HEK293 (cell line): Measurements from ENCODE around the gene SYTL3.

Experiments
- CTCF ChIA-PET: fragments of 350-600 bp; formaldehyde crosslinking; extraction: SDS; loops from one replicate; lab custom pipeline; 2021; ENCODE audit warnings: antibody characterized with exemption; lab: Yijun Ruan, JAX
- POLR2A ChIA-PET: fragments of 300-600 bp; formaldehyde crosslinking; extraction: SDS; loops from one replicate; lab custom pipeline; 2020; ENCODE audit warnings: antibody characterized with exemption, inconsistent platforms; lab: Yijun Ruan, JAX
- H3K27ac ChIP-seq: fragments of 200-500 bp; sonication (Bioruptor generic); 2 replicates; pipeline ENCODE4 v1.5.1; 2014; ENCODE audit warnings: low read depth, low read length, control low read depth, inconsistent platforms; ENCODE audit errors: extremely low read depth
- H3K36me3 ChIP-seq, 2 experiments: fragments of 200-500 bp in 1 of 2; sonication (Bioruptor generic) in 1 of 2; 1 replicate in 1 of 2; 2 replicates in 1 of 2; pipeline ENCODE4 v1.5.1; 2014 to 2017; ENCODE audit warnings: inconsistent platforms in 2 of 2, low read length in 2 of 2; ENCODE audit not compliant: control insufficient read depth in 2 of 2, insufficient read depth in 1 of 2
- H3K4me1 ChIP-seq: fragments of 200-500 bp; sonication (Bioruptor generic); 2 replicates; pipeline ENCODE4 v1.5.1; 2014; ENCODE audit warnings: mild to moderate bottlenecking, low read length, inconsistent platforms; ENCODE audit not compliant: control insufficient read depth, insufficient read depth
- H3K4me3 ChIP-seq: 2 replicates; pipeline ENCODE4 v1.5.1; 2011; ENCODE audit warnings: low read depth, mild to moderate bottlenecking, control low read depth, low read length, moderate library complexity
- H3K9me3 ChIP-seq: fragments of 200-500 bp; sonication (Bioruptor generic); 2 replicates; pipeline ENCODE4 v1.5.1; 2014; ENCODE audit warnings: low read depth, low read length, inconsistent platforms; ENCODE audit not compliant: control insufficient read depth, insufficient read depth
- BCL6B ChIP-seq: fragments of 450-650 bp; formaldehyde crosslinking; IDR thresholded peaks from 2 replicates; pipeline ENCODE4 v1.5.1; 2017; ENCODE audit warnings: missing biosample characterization, missing genetic modification characterization
- EGR2 ChIP-seq: fragments of 450-650 bp; formaldehyde crosslinking; IDR thresholded peaks from 2 replicates; pipeline ENCODE4 v1.5.1; 2016; ENCODE audit warnings: low read depth, missing biosample characterization, missing genetic modification characterization
- FEZF1 ChIP-seq: fragments of 450-650 bp; formaldehyde crosslinking; IDR thresholded peaks from 2 replicates; pipeline ENCODE4 v1.5.1; 2016; ENCODE audit warnings: missing biosample characterization, missing genetic modification characterization
- KLF10 ChIP-seq: fragments of 450-650 bp; IDR thresholded peaks from 2 replicates; pipeline ENCODE4 v1.5.1; 2018; ENCODE audit warnings: missing biosample characterization, mild to moderate bottlenecking, missing genetic modification characterization
- KLF16 ChIP-seq: fragments of 450-650 bp; formaldehyde crosslinking; IDR thresholded peaks from 2 replicates; pipeline ENCODE4 v1.5.1; 2017; ENCODE audit warnings: missing biosample characterization, missing genetic modification characterization
- KLF9 ChIP-seq: fragments of 450-650 bp; formaldehyde crosslinking; IDR thresholded peaks from 2 replicates; pipeline ENCODE4 v1.5.1; 2016; ENCODE audit warnings: missing biosample characterization, missing genetic modification characterization, low read depth
- SP2 ChIP-seq: fragments of 450-650 bp; formaldehyde crosslinking; IDR thresholded peaks from 2 replicates; pipeline ENCODE4 v1.5.1; 2016; ENCODE audit warnings: missing biosample characterization, missing genetic modification characterization
- ZBTB20 ChIP-seq: fragments of 450-650 bp; formaldehyde crosslinking; IDR thresholded peaks from 2 replicates; pipeline ENCODE4 v1.5.1; 2016; ENCODE audit warnings: missing biosample characterization, missing genetic modification characterization
- ZFP41 ChIP-seq: fragments of 450-650 bp; formaldehyde crosslinking; IDR thresholded peaks from 2 replicates; pipeline ENCODE4 v1.5.1; 2016; ENCODE audit warnings: missing biosample characterization, missing genetic modification characterization, borderline replicate concordance
- ZNF175 ChIP-seq: fragments of 450-650 bp; formaldehyde crosslinking; IDR thresholded peaks from 2 replicates; pipeline ENCODE4 v1.5.1; 2016; ENCODE audit warnings: missing biosample characterization, missing genetic modification characterization
- ZNF2 ChIP-seq: fragments of 450-650 bp; formaldehyde crosslinking; IDR thresholded peaks from 2 replicates; pipeline ENCODE4 v1.5.1; 2016; ENCODE audit warnings: missing biosample characterization, missing genetic modification characterization
- ZNF214 ChIP-seq: fragments of 450-650 bp; formaldehyde crosslinking; IDR thresholded peaks from 2 replicates; pipeline ENCODE4 v1.5.1; 2017; ENCODE audit warnings: missing biosample characterization, mild to moderate bottlenecking, missing genetic modification characterization, borderline replicate concordance
- ZNF24 ChIP-seq: fragments of 450-650 bp; formaldehyde crosslinking; IDR thresholded peaks from 2 replicates; pipeline ENCODE4 v1.5.1; 2016; ENCODE audit warnings: missing biosample characterization, missing genetic modification characterization
- ZNF248 ChIP-seq: fragments of 450-650 bp; formaldehyde crosslinking; IDR thresholded peaks from 2 replicates; pipeline ENCODE4 v1.5.1; 2017; ENCODE audit warnings: missing biosample characterization, missing genetic modification characterization
- ZNF341 ChIP-seq: fragments of 450-650 bp; formaldehyde crosslinking; IDR thresholded peaks from 2 replicates; pipeline ENCODE4; 2016; ENCODE audit warnings: low read depth, missing biosample characterization, missing genetic modification characterization
- ZNF362 ChIP-seq: fragments of 450-650 bp; formaldehyde crosslinking; IDR thresholded peaks from 2 replicates; pipeline ENCODE4 v1.5.1; 2016; ENCODE audit warnings: missing biosample characterization, missing genetic modification characterization
- ZNF449 ChIP-seq: fragments of 450-650 bp; formaldehyde crosslinking; IDR thresholded peaks from 2 replicates; pipeline ENCODE4 v1.5.1; 2017; ENCODE audit warnings: missing biosample characterization, mild to moderate bottlenecking, missing genetic modification characterization, moderate library complexity
- ZNF473 ChIP-seq: fragments of 450-650 bp; formaldehyde crosslinking; IDR thresholded peaks from 2 replicates; pipeline ENCODE4 v1.5.1; 2017; ENCODE audit warnings: missing biosample characterization, missing genetic modification characterization
- ZNF510 ChIP-seq: fragments of 450-650 bp; formaldehyde crosslinking; IDR thresholded peaks from 2 replicates; pipeline ENCODE4 v1.5.1; 2018; ENCODE audit warnings: mild to moderate bottlenecking, missing genetic modification characterization, missing biosample characterization; ENCODE audit not compliant: insufficient replicate concordance
- ZNF521 ChIP-seq: fragments of 450-650 bp; formaldehyde crosslinking; IDR thresholded peaks from 2 replicates; pipeline ENCODE4 v1.5.1; 2017; ENCODE audit warnings: missing biosample characterization, mild to moderate bottlenecking, missing genetic modification characterization
- ZNF544 ChIP-seq: fragments of 450-650 bp; formaldehyde crosslinking; IDR thresholded peaks from 2 replicates; pipeline ENCODE4 v1.5.0; 2017; ENCODE audit warnings: missing biosample characterization, missing genetic modification characterization
- ZNF555 ChIP-seq: fragments of 450-650 bp; formaldehyde crosslinking; conservative IDR thresholded peaks from 2 replicates; pipeline ENCODE4 v1.5.1; 2017; ENCODE audit warnings: missing biosample characterization, mild to moderate bottlenecking, missing genetic modification characterization, inconsistent platforms
- ZNF558 ChIP-seq: fragments of 450-650 bp; formaldehyde crosslinking; IDR thresholded peaks from 2 replicates; pipeline ENCODE4 v1.5.1; 2016; ENCODE audit warnings: missing biosample characterization, missing genetic modification characterization
- ZNF560 ChIP-seq: fragments of 450-650 bp; formaldehyde crosslinking; IDR thresholded peaks from 2 replicates; pipeline ENCODE4 v1.5.1; 2017; ENCODE audit warnings: missing biosample characterization, missing genetic modification characterization, borderline replicate concordance
- ZNF596 ChIP-seq: fragments of 450-650 bp; IDR thresholded peaks from 2 replicates; pipeline ENCODE4 v1.5.0; 2018; ENCODE audit warnings: missing biosample characterization, mild to moderate bottlenecking, missing genetic modification characterization, moderate library complexity
- ZNF623 ChIP-seq: fragments of 450-650 bp; formaldehyde crosslinking; IDR thresholded peaks from 2 replicates; pipeline ENCODE4 v1.5.1; 2016; ENCODE audit warnings: missing biosample characterization, missing genetic modification characterization
- ZNF664 ChIP-seq: fragments of 450-650 bp; formaldehyde crosslinking; IDR thresholded peaks from 2 replicates; pipeline ENCODE4 v1.5.1; 2016; ENCODE audit warnings: missing biosample characterization, missing genetic modification characterization
- ZNF701 ChIP-seq: fragments of 450-650 bp; formaldehyde crosslinking; IDR thresholded peaks from 2 replicates; pipeline ENCODE4 v1.5.1; 2016; ENCODE audit warnings: missing biosample characterization, missing genetic modification characterization
- ZNF791 ChIP-seq: fragments of 450-650 bp; formaldehyde crosslinking; IDR thresholded peaks from 2 replicates; pipeline ENCODE4 v1.5.1; 2016; ENCODE audit warnings: missing biosample characterization, missing genetic modification characterization
- ZNF830 ChIP-seq: fragments of 450-650 bp; IDR thresholded peaks from 2 replicates; pipeline ENCODE4 v1.5.0; 2018; ENCODE audit warnings: missing biosample characterization, missing genetic modification characterization, low read depth, mild to moderate bottlenecking, moderate library complexity

The SYTL3 gene

GRCh38 chr6:158783167-158783450 is 133.3 kb downstream of the SYTL3 start:
- Histone ChIP-seq H3K4me3 (no peak overlapping the region), H3K4me1 (no peaks in the 10 kb centered on the region), H3K9me3 (no peaks in the 10 kb centered on the region), H3K36me3 (peaks cover 38 to 98% of the 10 kb centered on the region in 2 experiments), H3K27ac (no peak overlapping the region)
- no peak for TF ChIP-seq KLF9 (tag by site-specific recombination)
- no peak for TF ChIP-seq ZNF623 (tag by site-specific recombination)
- no peak for TF ChIP-seq BCL6B (tag by site-specific recombination)
- TF ChIP-seq ZNF596, result no peak
- TF ChIP-seq ZNF558 (tag by site-specific recombination), result no peak
- TF ChIP-seq ZNF362 (tag by site-specific recombination), result no peak
- no peak for TF ChIP-seq ZNF2 (tag by site-specific recombination)
- no peak for TF ChIP-seq FEZF1
- no peak for TF ChIP-seq ZNF175 (tag by site-specific recombination)
- TF ChIP-seq ZNF510 (tag by site-specific recombination), result no peak
- no peak for TF ChIP-seq ZNF449 (tag by site-specific recombination)
- no peak for TF ChIP-seq ZBTB20 (tag by site-specific recombination)
- TF ChIP-seq EGR2 (tag by site-specific recombination), result no peak
- TF ChIP-seq ZFP41 (tag by site-specific recombination), result no peak
- TF ChIP-seq ZNF248 (tag by site-specific recombination), result no peak
- ChIA-PET CTCF (no interaction called here), POLR2A (no interaction called here)

- H3K36me3 ChIP-seq, result peaks cover 43 to 98% of the 10 kb centered on the region in 2 experiments
- H3K27ac ChIP-seq, result no peak overlapping the region
- ChIA-PET POLR2A (no interaction called here), CTCF (no interaction called here)
- H3K4me3 ChIP-seq, result no peak overlapping the region
- TF ChIP-seq KLF16 (tag by site-specific recombination) (no peak), ZNF341 (tag by site-specific recombination) (no peak), ZNF214 (no peak), ZNF791 (tag by site-specific recombination) (no peak), ZNF555 (no peak), ZNF664 (no peak), SP2 (tag by site-specific recombination) (no peak), ZNF449 (tag by site-specific recombination) (no peak), ZNF623 (tag by site-specific recombination) (no peak), ZNF830 (tag by site-specific recombination) (no peak), ZNF544 (no peak), ZNF701 (no peak), ZNF560 (tag by site-specific recombination) (no peak), ZNF521 (no peak), ZNF473 (tag by site-specific recombination) (no peak), ZNF24 (tag by site-specific recombination) (no peak), KLF10 (no peak)
- H3K4me1 ChIP-seq, result no peaks in the 10 kb centered on the region
- H3K9me3 ChIP-seq, result no peaks in the 10 kb centered on the region
These were observed 134.0 kb downstream of the SYTL3 start for GRCh38 chr6:158783851-158784250.
